ENCODE results near the gene NDNF.

NDNF gene

GRCh38 chr4:121108557-121108956, 36.2 kb upstream of the NDNF start:
- TF ChIP-seq MYC (IDR thresholded peaks at IDR 0.05; ENCODE audit: low read depth, low read length): no peak
- TF ChIP-seq CTCF (IDR thresholded peaks at IDR 0.05; ENCODE audit: low read depth, low read length): no peak
- TF ChIP-seq POLR2A (IDR thresholded peaks at IDR 0.05; ENCODE audit: extremely low read depth, insufficient read length): no peak
- no peak for TF ChIP-seq MAX (IDR thresholded peaks at IDR 0.05; ENCODE audit: low read depth, low read length)
- DNase-seq (ENCODE audit: low read depth): no peak
- H3K4me3 ChIP-seq (ENCODE audit: low read depth, low read length): no peak overlapping the region

GRCh38 chr4:121107507-121107906, 35.2 kb upstream of the NDNF start:
- TF ChIP-seq MYC (IDR thresholded peaks at IDR 0.05; ENCODE audit: low read depth, low read length) (no peak), CTCF (IDR thresholded peaks at IDR 0.05; ENCODE audit: low read depth, low read length) (no peak), MAX (IDR thresholded peaks at IDR 0.05; ENCODE audit: low read depth, low read length) (no peak), POLR2A (IDR thresholded peaks at IDR 0.05; ENCODE audit: extremely low read depth, insufficient read length) (no peak)
- no peak for DNase-seq (ENCODE audit: low read depth)
- H3K4me3 ChIP-seq (ENCODE audit: low read depth, low read length): no peak overlapping the region

GRCh38 chr4:121100093-121100775, 27.9 kb upstream of the NDNF start:
- no peak for DNase-seq (ENCODE audit: low read depth)
- no peak overlapping the region for H3K4me3 ChIP-seq (ENCODE audit: low read depth, low read length)
- TF ChIP-seq POLR2A (IDR thresholded peaks at IDR 0.05; ENCODE audit: extremely low read depth, insufficient read length) (no peak), CTCF (IDR thresholded peaks at IDR 0.05; ENCODE audit: low read depth, low read length) (no peak), MYC (IDR thresholded peaks at IDR 0.05; ENCODE audit: low read depth, low read length) (no peak), MAX (IDR thresholded peaks at IDR 0.05; ENCODE audit: low read depth, low read length) (no peak)

GRCh38 chr4:121098266-121098665, 25.9 kb upstream of the NDNF start:
- no peak overlapping the region for H3K4me3 ChIP-seq (ENCODE audit: low read depth, low read length)
- TF ChIP-seq MAX (IDR thresholded peaks at IDR 0.05; ENCODE audit: low read depth, low read length) (no peak), MYC (IDR thresholded peaks at IDR 0.05; ENCODE audit: low read depth, low read length) (no peak), POLR2A (IDR thresholded peaks at IDR 0.05; ENCODE audit: extremely low read depth, insufficient read length) (no peak)
- no peak for DNase-seq (ENCODE audit: low read depth)

- peak; percentile 28 for DNase-seq (ENCODE audit: low read depth)
- no peak overlapping the region for H3K4me3 ChIP-seq (ENCODE audit: low read depth, low read length)
- TF ChIP-seq POLR2A (IDR thresholded peaks at IDR 0.05; ENCODE audit: extremely low read depth, insufficient read length) (no peak), MYC (IDR thresholded peaks at IDR 0.05; ENCODE audit: low read depth, low read length) (no peak), CTCF (IDR thresholded peaks at IDR 0.05; ENCODE audit: low read depth, low read length) (no peak), MAX (IDR thresholded peaks at IDR 0.05; ENCODE audit: low read depth, low read length) (no peak)
Measured at GRCh38 chr4:121096629-121097028, 24.3 kb upstream of the NDNF start.

GRCh38 chr4:121096191-121096590, 23.9 kb upstream of the NDNF start:
- TF ChIP-seq CTCF (IDR thresholded peaks at IDR 0.05; ENCODE audit: low read depth, low read length) (no peak), POLR2A (IDR thresholded peaks at IDR 0.05; ENCODE audit: extremely low read depth, insufficient read length) (no peak), MAX (IDR thresholded peaks at IDR 0.05; ENCODE audit: low read depth, low read length) (no peak), MYC (IDR thresholded peaks at IDR 0.05; ENCODE audit: low read depth, low read length) (no peak)
- DNase-seq (ENCODE audit: low read depth): no peak
- H3K4me3 ChIP-seq (ENCODE audit: low read depth, low read length): no peak overlapping the region

Measured in NB4 (cell line).